ENCODE data around the gene SLC7A6OS.

Gene SLC7A6OS

GRCh38 chr16:68249371-68249770 is 61.4 kb downstream of the SLC7A6OS start:
- no peak for DNase-seq (ENCODE audit: low spot score)
- no peak for TF ChIP-seq CTCF (IDR thresholded peaks at IDR 0.05; ENCODE audit: extremely low read depth, missing control alignments)

Measured in GM20000 (cell line).